Measurements from ENCODE around the gene BZW1.
A peak's percentile ranks its signal among the peaks of the same experiment; 100 is the strongest.

BZW1 gene

DNA sequence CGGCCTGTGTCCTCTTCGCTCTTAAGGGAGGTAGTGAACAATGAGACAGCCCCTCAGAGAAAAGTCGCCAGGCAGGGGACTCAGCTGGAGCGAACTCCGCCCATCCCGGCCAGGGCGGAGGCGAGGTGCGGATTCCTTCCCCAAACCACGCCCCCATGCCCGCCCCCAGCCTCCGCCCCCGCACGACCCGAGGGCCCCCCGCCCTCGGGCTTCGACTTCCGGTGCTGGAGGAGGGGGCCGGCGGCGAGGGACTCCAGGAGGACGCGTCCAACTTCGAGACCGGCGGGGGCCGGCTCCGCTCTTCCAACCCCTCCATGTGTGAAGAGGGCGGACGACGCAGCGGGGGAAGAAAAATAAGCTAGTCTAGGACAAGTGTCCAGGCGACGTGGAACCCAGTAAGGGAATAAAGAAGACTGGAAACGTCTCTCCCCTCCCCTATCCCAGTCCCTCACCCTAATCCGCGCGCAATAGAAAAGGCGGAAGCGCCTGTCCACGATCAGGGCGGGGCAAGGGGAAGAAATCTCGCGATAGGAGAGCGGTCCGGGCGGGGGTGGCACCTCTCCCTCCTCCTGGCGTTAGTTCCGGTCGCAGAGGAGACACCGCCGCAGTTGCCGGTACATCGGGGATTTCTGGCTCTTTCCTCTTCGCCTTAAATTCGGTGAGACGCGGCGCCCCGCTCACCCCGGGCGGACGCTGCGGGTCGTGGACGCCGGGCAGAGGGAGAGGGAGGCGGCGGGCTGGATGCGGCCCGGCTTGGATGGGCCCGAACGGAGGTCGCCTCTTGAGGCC lies at the start of gene BZW1:
BZW1 (plus strand) TSS at position 578 of the 789 bp plus-strand sequence. CDS start 1,308 bp downstream, outside the sequence.
- peak; percentile 91 for DNase-seq

DNA sequence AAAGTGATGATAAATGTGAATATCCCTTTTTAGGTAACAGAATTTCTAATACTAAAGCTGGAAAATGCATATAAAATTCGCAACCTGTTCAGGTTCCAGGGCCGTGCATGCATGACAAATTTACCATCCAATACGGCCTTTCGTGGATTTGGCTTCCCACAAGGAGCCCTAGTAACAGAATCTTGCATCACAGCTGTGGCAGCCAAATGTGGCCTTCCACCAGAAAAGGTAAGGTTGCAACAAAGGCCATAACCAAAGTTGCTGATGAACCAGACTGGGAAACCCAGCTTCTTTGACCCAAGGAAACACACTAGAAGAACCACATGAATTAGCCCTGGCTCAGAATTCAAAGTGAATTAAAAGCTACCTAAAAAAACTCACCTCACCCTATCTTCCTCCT lies 49.6 kb upstream of the BZW1 start:
- DNase-seq, result no peak

DNA sequence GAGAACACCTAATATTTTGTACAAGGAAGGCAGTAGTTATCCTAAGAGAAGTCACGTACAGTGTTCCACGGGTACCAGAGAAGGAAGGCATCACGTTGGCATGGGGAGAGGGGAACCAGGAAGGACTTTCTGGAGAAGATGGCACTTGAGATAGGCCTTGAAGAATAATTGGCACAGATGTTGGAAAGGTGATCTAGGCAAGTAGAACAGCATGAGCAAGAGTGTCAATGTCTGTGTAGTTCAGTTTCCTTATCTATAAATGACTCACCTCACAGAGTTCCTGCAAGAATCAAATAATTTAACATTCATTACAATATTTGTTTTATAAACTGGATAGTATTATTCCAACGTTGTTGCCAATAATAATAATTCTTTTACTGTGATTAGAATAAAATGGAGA lies 48.3 kb upstream of the BZW1 start:
- DNase-seq, result no peak

DNA sequence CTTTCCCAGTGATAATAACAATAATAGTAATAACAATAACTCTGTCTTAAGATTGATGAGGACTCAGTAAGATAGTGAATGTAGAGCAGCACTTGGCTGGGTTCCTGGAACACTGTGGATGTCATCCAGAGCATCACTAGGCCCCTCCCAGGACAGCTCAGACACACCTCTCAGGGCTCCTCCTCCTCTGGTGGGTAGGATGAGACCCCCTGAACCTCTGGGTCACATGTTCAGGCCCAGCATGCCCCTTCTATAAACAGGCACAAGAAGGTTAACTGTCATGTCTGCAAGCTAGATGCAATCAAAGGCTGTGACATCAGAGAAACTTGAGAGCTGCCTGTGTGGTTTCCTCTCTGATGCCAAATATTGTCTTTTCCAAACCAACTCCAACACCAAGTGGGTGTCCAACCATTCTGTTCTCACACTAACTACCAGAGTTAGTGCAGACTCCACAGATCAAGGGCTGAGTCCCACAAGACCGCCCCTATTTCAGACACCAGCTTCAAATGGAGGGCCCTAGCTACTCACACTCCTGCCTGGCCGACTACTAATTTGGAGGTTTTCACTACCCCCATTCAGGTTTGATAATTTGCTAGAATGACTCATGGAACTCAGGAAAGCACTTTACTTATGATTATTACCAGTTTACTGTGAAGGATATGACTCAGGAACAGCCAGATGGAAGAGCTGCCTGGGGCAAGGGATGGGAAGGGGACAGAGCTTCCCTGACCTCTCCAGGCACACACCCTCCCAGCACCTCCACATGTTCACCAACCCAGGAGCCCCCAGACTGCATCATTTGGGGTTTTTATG lies 46.4 kb upstream of the BZW1 start:
- no peak for DNase-seq

DNA sequence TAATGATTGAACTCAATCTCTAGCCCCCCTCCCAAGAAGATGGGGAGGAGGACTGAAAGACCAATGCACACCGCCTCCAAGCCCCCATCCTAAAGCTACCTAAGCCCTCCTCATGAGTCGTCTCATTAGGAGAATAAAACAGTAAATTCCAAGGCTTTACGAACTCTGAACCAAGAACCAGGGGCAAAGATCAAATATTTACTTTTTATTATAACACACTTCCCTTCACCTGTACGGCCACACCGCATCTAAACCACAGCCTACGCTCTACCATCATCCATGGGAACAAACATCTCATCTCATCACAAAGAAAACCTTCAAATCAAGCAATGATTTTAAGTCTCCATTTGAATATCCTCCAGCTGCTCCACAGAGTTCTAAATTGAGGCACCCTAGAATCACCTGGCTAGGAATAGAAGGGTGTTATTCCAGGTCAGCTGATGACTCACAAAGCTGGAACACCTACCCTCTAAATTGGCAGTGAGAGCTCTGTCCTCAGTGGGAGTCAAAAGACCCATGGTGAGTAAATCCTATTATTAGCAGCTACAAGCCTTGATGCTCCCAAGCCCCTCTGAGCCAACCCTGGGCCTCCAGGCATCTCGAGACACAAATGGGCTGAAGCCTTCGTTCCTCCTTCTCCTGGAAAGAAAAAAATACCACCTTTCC lies 45.6 kb upstream of the BZW1 start:
- no peak for DNase-seq

DNA sequence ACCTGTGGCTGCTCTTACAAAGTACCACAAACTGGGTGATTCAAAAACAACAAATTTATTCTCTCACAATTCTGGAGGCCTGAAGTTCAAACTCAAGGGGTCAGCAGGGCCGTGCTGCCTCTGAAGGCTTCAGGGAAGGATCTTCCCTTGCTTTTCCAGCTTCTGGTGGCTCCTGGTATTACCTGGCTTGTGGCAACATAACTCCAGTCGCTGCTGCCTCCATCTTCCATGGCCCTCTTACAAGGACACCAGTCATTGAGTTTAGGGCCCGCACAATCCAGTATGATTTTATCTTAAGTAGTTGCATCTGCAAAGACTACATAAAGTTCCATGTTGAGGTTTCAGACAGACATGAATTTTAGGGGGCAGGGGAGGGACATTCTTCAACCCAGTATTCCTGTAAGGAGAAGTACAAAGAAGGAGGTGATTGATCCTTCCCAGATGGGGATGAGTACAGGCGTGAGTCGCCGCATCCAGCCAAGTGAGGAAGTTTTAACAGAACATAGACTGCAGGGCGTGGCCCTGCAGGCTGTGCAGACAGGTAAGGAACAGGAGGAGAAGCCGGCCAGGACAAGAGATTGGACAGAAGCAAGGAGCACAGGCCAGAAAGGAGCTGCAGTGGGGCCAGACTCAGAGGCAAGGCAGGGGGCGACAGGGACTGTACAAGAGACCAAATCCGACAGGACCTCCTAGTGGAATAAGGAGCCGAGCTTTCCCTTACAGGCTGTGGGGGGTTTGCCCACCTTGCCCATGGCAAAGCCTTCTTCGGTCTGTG lies 44.4 kb upstream of the BZW1 start:
- no peak for DNase-seq

DNA sequence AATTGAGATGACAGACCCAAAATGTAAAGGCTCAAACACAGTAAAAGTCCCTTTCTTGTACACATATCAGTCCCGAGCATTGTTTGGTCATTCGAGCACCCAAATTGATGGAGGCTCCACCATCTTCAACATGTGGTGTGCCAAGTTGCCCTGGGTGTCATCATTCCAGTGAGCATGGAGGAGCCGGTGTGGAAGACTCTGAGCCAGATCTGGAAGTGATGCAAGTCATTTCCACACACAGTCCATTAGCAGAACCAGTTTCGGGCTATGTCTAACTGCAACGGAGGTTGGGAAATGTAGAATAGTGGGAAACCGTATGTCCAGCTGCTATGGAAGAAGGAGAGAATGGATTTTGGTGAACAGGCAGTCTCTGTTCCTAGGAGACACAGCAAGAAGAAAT lies 40.9 kb upstream of the BZW1 start:
- DNase-seq, result no peak

DNA sequence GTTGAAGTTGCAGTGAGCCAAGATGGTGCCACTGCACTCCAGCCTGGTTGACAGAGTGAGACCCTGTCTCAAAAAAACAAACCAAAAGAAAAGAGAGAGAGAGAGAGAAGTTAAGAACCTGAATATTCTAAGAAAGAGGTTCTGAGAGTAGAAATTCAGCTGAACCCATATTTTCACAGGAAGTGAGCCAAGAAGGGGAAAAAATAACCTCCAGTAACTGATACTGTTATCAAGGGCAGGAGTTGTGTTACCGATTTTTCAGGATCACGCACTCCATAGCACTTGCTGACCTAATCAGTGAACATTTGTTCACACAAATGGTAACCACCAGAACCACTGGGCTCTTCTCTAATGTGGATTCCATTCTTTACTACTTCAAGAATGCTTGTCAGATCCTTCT lies 39.1 kb upstream of the BZW1 start:
- DNase-seq, result no peak

DNA sequence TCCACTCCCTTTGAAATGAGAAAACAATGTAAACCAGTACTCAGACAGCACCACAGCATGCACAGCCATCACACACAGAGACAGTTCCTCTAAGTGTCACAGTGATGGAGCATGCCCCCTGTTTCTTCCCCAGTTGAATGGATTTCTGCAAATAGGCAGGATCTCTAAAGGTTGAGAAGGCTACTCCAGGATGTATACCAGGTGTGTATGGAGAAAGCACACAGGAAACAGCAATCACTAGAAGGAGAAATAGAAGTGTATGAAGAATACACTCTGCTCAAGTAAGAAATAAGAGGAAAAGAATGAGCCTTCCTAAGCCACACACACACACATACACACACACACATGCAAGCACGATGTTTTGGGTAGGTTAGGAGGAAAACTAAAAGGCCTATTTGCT lies 38.6 kb upstream of the BZW1 start:
- no peak for DNase-seq

DNA sequence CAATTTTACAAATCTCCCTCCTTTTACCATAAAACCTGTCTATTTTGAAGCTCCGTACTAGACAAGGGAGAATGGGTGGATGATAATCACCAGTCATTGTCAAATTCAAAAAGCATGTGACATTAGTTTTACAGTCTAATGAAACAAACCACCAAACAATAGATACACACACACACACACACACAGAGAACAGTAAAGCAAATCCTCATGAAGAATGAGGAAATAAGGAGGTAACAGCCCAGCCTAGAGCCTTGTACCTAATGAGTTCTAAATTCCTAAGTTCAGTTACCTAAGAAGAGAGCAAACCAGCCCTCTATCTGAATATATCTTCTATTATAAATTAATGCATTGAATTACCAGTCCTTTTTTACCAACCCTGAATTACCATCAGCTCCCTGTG lies 36.8 kb upstream of the BZW1 start:
- DNase-seq, result no peak

DNA sequence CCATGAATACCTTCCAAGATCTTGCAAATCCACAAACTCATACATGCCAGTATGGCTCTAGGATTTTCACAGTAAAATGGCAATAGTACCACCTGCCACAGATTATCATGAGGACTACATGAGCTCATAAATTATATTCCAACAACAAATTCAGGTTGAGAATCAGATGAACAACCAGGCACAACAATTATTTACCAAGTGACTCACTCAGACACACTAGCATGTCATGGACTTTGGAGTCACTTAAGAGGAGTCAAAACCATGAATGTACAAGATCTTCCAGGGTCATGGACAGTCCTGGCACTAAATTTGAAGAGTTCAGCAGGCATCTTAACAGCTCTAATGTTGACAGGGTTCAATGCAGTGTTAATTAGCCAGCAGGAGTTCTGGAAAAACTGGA lies 34.4 kb upstream of the BZW1 start:
- no peak for DNase-seq

DNA sequence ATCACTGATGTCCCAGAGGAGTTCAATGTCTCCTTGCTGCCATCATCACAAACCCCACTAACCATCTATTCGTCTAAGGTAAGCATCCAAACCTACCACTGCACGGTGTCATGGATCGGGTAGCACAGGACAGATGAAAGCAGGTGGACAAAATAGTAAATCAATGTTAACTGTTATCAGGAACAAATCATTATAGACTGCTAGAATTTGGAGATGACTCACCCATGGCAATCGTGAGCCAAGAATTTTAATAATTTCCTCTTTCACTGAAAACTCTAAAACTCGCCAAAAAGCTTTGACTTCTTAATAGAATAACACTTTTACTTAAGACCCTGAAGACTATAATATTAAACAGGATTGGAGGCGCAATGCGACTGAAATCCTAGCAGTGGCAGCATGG lies 33.7 kb upstream of the BZW1 start:
- DNase-seq, result no peak

DNA sequence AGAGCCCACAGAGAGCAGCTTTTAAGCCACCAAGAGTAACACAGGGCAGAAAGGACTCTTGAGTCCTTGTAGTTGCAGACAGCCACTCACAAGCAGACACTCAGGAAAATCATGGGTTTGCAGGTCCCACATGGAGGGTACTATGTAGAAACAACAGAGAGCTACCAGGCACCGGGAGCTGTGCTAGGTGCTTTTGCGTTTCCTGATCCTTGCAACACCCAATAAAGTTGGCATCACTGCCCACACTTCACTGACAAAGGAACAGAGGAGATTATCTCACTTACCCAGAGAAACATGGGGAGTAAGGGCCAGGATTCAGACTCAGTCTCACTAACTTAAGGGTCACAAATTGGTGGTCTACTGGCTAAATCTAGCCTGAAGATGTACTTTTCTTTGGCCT lies 32.5 kb upstream of the BZW1 start:
- DNase-seq, result no peak

DNA sequence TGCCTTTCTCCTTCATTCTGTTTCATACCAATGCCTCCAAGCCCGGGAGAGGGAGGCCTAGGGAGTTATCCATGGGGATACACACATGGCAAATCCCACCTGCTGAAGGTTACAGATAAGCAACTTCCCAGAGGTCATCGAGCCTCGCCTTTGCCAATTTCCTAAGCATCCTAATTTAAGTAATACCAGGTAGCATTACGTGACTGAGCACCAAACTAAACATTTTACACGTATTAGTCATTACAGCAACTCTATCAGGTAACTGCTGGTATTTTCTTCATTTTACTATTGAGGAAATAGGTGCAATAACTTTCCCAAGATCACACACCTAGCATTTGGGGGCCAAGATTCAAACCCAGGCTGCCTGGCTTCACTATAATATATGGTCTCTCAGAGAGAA lies 30.1 kb upstream of the BZW1 start:
- DNase-seq, result no peak

DNA sequence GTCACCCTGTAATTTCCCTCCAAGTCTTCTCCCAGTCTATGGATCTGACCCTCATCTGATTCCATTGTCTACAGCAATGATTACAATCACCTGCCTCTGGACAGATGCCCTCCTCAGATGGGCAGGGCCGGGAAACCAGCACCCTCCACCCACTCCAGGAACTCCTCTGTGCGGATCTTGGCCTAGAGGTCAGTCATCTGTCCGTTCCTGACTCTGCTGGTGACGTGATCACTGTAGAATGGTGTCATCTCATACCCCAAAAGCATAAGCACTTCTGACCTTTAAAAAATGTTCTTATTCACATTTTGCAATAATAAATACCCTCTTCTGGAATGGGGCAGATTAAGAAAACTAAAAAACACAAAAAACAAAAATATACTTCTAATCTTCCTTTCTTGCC lies 29.5 kb upstream of the BZW1 start:
- DNase-seq, result no peak

DNA sequence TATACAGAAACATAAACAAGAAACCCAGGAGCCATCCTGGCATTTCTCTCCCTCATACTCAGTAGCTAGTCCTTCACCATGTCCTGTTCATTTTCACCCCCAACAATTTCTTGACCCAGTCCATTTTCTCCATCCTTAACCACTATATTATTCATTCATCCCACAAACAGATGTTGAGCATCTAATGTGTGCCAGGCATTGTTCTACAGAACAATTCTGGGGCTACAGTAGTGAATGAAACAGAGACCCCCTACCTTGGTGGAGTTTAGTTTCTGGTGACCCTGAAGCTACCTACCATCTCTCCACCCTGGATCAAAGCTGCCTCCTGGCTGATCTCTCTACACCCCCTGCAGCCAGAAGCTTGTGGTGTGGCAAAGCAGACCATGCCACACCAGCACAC lies 27.5 kb upstream of the BZW1 start:
- DNase-seq, result no peak

DNA sequence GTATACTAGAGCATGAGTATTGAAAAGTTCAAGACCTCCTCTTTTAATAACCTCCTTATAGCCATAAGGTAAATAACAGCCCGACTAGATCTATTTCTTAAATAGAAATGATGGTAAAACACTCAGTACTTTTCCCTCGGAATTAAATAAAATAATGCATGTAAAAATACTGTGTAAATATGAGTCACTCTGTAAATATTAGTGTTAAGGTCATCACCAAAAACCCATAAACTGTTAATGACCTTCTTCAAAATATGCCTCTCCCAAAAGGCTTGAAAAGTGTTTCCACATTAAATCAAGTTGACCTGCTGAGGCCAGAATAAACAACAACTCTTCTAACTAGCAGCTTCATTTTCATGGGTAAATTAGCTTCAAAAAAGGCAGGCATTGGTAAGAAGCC lies 25.3 kb upstream of the BZW1 start:
- no peak for DNase-seq

DNA sequence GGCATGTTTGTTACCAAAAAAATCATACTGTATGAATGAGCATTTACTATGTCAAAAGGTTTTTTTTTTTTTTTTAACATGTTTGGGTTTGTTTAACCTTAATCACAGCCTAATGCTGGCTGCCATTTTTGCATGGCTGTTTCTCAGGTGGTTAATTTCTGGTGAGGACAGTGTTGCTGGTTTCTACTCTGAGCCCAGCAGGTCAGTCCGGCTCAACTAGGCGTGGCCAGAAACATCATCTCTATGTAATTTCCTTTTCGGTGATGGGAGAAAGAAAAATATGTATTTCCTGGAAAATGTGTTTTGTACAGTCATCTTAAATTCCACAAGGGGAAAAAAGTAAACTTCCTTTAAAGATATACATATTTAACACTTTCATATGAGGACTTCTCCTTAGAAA lies 24.9 kb upstream of the BZW1 start:
- no peak for DNase-seq

DNA sequence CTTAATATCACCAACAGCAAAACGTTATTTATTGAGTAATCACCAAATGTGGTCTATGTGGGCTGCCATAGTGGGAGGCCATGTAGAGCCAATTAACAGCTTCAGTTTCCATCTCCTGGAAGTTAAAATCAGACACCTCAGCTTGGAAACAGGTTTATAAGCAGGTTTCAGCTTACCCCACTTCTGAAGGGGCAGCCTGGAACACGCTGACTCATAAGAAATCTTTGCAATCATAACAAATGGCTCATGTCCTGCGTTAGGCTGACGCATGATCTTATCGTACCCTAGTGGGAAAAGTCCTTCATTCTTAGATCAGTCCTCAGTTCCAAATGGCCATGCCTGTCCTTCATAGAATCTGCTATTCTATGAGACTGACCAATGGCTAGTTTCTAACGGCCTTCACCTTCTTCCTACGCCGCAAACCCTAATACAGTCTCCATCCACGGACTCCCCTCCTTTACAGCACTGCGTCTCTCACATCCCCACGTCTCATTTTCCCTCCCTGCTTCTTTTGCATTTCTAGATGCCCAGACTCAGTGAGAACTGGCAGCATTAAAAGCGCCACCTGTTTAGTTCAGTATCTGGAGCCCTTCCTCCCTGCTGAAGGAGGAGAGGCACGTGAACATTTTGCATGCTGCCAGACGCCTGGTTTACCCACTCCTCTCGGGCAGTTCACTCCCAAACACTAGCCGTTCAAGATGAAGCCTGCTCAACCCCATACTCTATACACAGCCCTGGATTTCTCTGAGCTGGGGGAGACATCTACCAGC lies 24.2 kb upstream of the BZW1 start:
- no peak for DNase-seq

DNA sequence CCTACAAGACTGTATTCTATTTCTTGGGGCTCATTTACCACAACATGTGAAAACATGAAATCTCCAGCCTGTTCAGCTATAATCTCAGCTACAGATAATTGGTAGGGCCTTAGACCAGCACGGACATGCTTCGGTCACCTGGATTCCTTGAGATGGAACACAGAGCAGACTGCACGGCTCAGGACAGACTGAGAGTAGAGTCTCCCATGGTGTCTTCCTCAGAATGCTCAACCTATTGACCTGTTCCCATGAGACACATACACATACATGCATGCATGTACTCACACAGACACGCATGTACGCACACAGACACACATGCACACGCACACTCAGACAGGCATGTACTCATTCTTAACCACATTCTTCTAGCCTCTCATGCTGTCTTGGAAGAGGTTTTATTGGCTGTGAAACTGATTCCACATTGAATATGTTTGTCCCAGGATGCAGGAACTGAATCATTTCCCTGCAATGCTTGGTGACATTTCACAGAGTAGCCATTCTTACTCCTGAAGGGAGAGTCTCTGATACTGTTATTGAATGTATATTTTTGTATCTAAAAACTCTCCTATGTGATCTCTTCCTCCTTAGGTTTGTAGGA lies 23.5 kb upstream of the BZW1 start:
- DNase-seq, result no peak

DNA sequence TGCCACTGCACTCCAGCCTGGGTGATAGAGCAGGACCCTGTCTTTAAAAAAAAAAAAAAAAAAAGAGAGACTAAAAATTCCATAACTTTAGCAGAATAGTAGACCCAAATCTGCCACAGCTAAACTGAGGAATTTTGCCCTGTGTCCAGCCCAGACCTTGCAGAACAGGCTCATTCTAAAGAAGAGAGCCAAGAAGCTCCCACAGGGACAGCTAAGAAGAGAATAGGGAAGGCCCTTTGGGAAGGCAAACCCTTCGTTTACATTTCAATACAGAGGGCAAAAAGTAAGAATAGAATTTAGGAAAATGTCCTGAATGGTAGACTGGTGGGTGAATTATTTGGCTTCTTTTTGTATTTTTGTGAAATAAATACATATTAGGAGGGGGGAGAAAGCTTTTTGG lies 21.5 kb upstream of the BZW1 start:
- no peak for DNase-seq

DNA sequence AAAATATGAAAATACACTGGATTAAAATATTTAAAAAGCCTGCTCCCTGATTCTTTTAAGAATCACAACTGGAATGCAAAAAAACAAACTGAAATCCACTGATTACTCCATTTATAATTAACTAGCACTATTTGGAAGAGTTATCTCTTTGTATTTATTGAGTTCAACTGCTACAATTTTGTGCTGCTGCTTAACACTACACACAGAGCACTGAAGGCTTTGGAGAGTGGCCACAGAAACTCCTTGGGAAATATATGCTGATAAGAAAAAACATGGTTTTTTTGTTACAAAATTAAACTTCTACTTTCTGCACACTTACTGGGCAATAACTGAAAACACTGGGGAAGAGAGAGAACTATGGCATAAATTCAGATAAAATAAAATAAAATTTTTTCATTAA lies 19.8 kb upstream of the BZW1 start:
- no peak for DNase-seq

Measured in SIG-M5 (cell line).